ENCODE measurements around the gene CPA4. TPM values are rescaled to one million over a fixed set of nuclear protein-coding genes. Genes with fewer than 3 reads are reported as not detected.

The CPA4 gene, protein sequence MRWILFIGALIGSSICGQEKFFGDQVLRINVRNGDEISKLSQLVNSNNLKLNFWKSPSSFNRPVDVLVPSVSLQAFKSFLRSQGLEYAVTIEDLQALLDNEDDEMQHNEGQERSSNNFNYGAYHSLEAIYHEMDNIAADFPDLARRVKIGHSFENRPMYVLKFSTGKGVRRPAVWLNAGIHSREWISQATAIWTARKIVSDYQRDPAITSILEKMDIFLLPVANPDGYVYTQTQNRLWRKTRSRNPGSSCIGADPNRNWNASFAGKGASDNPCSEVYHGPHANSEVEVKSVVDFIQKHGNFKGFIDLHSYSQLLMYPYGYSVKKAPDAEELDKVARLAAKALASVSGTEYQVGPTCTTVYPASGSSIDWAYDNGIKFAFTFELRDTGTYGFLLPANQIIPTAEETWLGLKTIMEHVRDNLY
- under 1 TPM in 2 of 4 donors, not detected in 2; 0.22 to 0.51 TPM for total RNA-seq

DNA sequence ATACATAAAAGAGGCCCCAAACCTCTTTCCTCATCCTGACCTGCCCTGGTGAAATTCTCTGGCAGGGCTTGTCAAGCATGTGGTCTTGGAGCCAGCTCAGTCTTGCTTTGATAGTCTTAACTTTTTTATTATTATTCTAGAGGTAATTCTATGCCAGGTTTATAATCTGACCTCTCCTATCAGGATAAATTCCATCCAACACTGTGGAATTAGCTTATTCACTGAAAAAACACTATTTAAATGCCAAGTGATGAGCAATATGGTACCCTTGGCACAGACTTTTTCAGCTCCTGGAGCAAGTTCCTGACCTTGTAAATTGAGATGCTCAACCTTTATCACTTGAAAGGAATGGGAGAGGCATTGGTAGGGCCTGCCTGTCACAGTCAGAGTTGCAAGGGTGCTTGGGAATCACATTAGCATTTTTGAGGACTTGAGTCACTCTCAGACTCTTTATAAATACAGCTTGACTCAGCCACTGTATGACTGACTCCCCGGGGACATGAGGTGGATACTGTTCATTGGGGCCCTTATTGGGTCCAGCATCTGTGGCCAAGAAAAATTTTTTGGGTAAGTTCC, at the start of gene CPA4:
TSS of gene CPA4 (plus strand) at position 480 of the 576 bp plus-strand sequence. CDS start at position 500, 20 bp downstream.
- TF ChIP-seq, protein P1, sequence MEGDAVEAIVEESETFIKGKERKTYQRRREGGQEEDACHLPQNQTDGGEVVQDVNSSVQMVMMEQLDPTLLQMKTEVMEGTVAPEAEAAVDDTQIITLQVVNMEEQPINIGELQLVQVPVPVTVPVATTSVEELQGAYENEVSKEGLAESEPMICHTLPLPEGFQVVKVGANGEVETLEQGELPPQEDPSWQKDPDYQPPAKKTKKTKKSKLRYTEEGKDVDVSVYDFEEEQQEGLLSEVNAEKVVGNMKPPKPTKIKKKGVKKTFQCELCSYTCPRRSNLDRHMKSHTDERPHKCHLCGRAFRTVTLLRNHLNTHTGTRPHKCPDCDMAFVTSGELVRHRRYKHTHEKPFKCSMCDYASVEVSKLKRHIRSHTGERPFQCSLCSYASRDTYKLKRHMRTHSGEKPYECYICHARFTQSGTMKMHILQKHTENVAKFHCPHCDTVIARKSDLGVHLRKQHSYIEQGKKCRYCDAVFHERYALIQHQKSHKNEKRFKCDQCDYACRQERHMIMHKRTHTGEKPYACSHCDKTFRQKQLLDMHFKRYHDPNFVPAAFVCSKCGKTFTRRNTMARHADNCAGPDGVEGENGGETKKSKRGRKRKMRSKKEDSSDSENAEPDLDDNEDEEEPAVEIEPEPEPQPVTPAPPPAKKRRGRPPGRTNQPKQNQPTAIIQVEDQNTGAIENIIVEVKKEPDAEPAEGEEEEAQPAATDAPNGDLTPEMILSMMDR (IDR thresholded peaks at IDR 0.05; ENCODE audit: low read depth), result no peak

DNA sequence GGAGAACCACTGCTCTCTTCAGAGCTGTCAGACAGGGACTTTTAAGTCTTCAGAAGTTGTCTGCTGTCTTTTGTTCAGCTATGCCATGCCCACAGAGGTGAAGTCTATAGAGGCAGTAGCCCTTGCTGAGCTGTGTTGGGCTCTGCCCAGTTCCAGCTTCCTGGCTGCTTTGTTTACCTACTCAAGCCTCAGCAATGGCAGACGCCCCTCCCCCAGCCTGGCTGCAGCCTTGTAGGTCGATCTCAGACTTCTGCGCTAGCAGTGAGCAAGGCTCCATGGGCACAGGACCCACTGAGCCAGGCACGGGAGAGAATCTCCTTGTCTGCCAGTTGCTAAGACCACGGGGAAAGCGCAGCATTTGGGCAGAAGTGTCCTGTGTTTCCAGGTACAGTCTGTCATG, 38.4 kb upstream of the CPA4 start:
- TF ChIP-seq, protein P1 (IDR thresholded peaks at IDR 0.05; ENCODE audit: low read depth), result no peak

DNA sequence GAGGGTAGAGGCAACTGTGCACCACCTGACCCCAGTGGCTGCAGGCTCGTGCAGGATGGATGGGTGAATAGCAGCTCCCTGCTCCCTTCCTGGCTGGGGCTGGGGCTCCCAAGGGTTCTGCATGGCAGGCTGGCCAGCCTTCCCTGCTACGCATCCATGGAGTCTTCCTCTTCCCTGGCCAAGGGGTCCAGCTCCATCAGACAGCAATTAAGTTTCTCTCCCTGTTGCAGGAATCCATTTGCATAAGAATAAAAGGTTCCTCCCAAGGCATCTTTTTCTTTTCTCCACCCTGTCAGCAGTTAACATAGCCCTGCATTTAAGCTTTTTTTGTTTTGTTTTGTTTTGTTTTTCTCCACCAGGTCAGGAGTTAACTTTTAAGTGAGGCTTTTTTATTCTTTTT, 36.3 kb upstream of the CPA4 start:
- TF ChIP-seq, protein P1 (IDR thresholded peaks at IDR 0.05; ENCODE audit: low read depth), result no peak

DNA sequence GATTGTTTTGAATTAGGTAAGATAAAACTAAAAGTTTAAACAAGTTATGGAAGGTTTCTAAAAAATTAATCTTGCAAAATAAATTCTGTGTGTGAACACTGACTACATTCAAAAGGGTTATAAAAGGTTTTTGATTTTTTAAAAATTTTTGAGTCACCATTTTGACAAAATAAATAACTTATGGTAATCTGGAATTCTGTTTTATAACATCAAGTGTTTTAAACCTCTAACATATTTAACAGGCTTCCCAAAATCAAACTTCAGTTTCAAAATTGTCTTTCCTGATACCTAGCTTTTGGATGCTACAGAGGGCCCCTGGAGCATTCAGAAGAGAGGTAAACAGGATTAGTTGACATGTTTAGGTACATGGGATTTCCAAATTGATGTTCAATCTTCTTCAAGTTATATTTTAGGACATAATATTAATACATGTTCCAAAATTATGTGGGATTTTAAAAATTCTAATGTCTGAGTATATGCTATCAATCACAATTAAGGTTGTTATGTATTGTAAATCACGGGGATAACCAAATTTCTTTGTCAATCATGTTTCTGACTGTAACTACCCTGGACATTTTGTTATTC, 34.4 kb upstream of the CPA4 start:
- TF ChIP-seq, protein P1 (IDR thresholded peaks at IDR 0.05; ENCODE audit: low read depth), result no peak

DNA sequence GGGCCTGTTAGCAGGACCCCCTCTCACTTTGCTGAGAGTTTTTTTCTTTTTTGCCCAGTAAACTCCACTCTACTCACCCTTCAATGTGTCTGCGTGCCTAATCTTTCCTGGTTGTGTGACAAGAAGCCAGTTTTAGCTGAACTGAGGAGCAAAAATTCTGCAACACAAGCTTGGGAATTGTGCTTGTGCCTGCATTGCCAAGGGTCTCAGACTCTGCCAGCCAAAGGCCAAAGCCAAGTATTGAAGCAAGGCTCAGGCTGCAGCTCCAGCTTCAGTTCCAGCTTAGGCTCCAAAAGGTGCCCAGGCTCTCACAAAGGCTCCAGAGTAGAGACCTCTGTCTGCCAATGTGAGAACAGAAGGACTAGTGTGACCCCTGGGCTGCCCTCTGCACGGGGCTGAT, 30.5 kb upstream of the CPA4 start:
- TF ChIP-seq, protein P1 (IDR thresholded peaks at IDR 0.05; ENCODE audit: low read depth), result no peak

DNA sequence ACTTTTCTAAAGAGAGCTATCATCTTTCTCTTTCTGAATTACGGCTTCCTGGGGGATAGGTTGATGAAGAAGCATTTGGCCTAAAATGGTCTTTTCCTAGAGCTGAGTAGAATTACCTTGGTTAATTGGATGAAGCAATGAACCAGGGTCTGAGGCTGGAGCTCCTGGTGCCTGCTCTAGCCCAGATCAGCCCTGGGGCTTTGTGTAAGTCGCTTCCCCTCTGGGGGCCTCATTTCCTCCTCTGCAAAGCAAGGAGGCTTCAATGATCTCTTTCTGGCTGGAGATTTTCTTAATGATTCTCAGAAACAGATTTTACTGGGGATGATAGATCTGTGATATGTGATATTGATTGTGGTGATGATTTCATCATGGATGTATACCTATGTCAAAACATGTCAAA, 29.8 kb upstream of the CPA4 start:
- TF ChIP-seq, protein P1 (IDR thresholded peaks at IDR 0.05; ENCODE audit: low read depth), result no peak

Measured in subcutaneous adipose tissue (tissue), 4 donors.